Mesenchymal stem cell (in vitro differentiated cells and primary cell): ENCODE measurements around the gene SLC46A1.

Experiments used
- DNase-seq: peaks from one replicate; pipeline ENCODE4 v3.0.0-alpha.2; 2013
- H2AFZ ChIP-seq: one replicate; pipeline ENCODE4 v1.6.1; 2013; ENCODE audit warnings: low read depth, mild to moderate bottlenecking, control low read depth, inconsistent platforms, low read length, moderate library complexity
- H2AK5ac ChIP-seq: 2 replicates; pipeline ENCODE4 v1.6.1; 2013; ENCODE audit warnings: low read length, moderate library complexity, mild to moderate bottlenecking, inconsistent platforms; ENCODE audit not compliant: severe bottlenecking
- H2BK120ac ChIP-seq: one replicate; pipeline ENCODE4 v1.6.1; 2013; ENCODE audit warnings: low read depth, mild to moderate bottlenecking, inconsistent platforms, low read length, moderate library complexity
- H2BK12ac ChIP-seq, 2 experiments: one replicate each; pipeline ENCODE4 v1.6.1; 2013; ENCODE audit warnings: inconsistent platforms in 2 of 2, low read length in 2 of 2, mild to moderate bottlenecking in 2 of 2, moderate library complexity in 2 of 2, control low read depth in 1 of 2
- H2BK15ac ChIP-seq: one replicate; pipeline ENCODE4 v1.6.1; 2013; ENCODE audit warnings: mild to moderate bottlenecking, low read depth, inconsistent platforms; ENCODE audit not compliant: poor library complexity, severe bottlenecking
- H2BK5ac ChIP-seq: 2 replicates; pipeline ENCODE4 v1.6.1; 2013; ENCODE audit warnings: low read depth, mild to moderate bottlenecking, low read length, control low read depth, inconsistent platforms; ENCODE audit not compliant: poor library complexity, severe bottlenecking
- H3K14ac ChIP-seq, 2 experiments: one replicate each; pipeline ENCODE4 v1.6.1; 2013; ENCODE audit warnings: inconsistent platforms in 2 of 2, low read length in 2 of 2, control low read depth in 1 of 2, mild to moderate bottlenecking in 1 of 2, moderate library complexity in 1 of 2
- H3K18ac ChIP-seq, 2 experiments: one replicate each; pipeline ENCODE4 v1.6.1; 2013; ENCODE audit warnings: inconsistent platforms in 2 of 2, low read length in 2 of 2, control low read depth in 1 of 2, low read depth in 1 of 2, mild to moderate bottlenecking in 1 of 2
- H3K23ac ChIP-seq, 2 experiments: one replicate each; pipeline ENCODE4 v1.6.1; 2013; ENCODE audit warnings: inconsistent platforms in 2 of 2, low read length in 2 of 2, mild to moderate bottlenecking in 2 of 2, moderate library complexity in 2 of 2, control low read depth in 1 of 2
- H3K27ac ChIP-seq: 2 replicates; pipeline ENCODE4 v1.5.1; 2013; ENCODE audit warnings: mild to moderate bottlenecking, moderate library complexity, low read length, control low read depth, inconsistent platforms; ENCODE audit not compliant: poor library complexity, severe bottlenecking
- H3K27me3 ChIP-seq, 2 experiments: 2 replicates each; pipeline versions ENCODE4 v1.6.1 to v1.7.0; 2013; ENCODE audit warnings: low read length in 2 of 2, mild to moderate bottlenecking in 2 of 2, moderate library complexity in 2 of 2, control low read depth in 1 of 2, inconsistent platforms in 1 of 2; ENCODE audit not compliant: control insufficient read depth in 1 of 2, insufficient read depth in 1 of 2
- H3K36me3 ChIP-seq, 2 experiments: 2 replicates each; pipeline versions ENCODE4 v1.6.1 to v1.7.0; 2013; ENCODE audit warnings: low read length in 2 of 2, control low read depth in 1 of 2, inconsistent platforms in 1 of 2, low read depth in 1 of 2, mild to moderate bottlenecking in 1 of 2; ENCODE audit not compliant: insufficient read depth in 2 of 2, control insufficient read depth in 1 of 2
- H3K4ac ChIP-seq, 2 experiments: one replicate each; pipeline ENCODE4 v1.6.1; 2013; ENCODE audit warnings: inconsistent platforms in 2 of 2, low read length in 2 of 2, mild to moderate bottlenecking in 2 of 2, moderate library complexity in 2 of 2, control low read depth in 1 of 2, low read depth in 1 of 2
- H3K4me1 ChIP-seq: 2 replicates; pipeline ENCODE4 v1.6.1; 2013; ENCODE audit warnings: low read depth, low read length, control low read depth; ENCODE audit not compliant: control insufficient read depth, insufficient read depth
- H3K4me2 ChIP-seq: 2 replicates; pipeline ENCODE4 v1.6.1; 2013; ENCODE audit warnings: low read length, mild to moderate bottlenecking, inconsistent platforms; ENCODE audit not compliant: poor library complexity, severe bottlenecking
- H3K4me3 ChIP-seq, 2 experiments: 2 replicates each; pipeline versions ENCODE4 v1.5.1 to v1.7.0; 2013; ENCODE audit warnings: low read length in 2 of 2, mild to moderate bottlenecking in 2 of 2, control low read depth in 1 of 2, low read depth in 1 of 2; ENCODE audit not compliant: insufficient read depth in 1 of 2
- H3K79me1 ChIP-seq: replicated peaks from 2 replicates; pipeline ENCODE4 v1.6.1; 2013; ENCODE audit warnings: mild to moderate bottlenecking, control low read depth, low read length, inconsistent platforms; ENCODE audit not compliant: poor library complexity, severe bottlenecking
- H3K9ac ChIP-seq: 2 replicates; pipeline ENCODE4 v1.7.0; 2013; ENCODE audit warnings: mild to moderate bottlenecking, low read length, moderate library complexity
- H3K9me3 ChIP-seq: 2 replicates; pipeline ENCODE4 v1.7.0; 2013; ENCODE audit warnings: mild to moderate bottlenecking, low read length; ENCODE audit not compliant: control insufficient read depth
- H4K8ac ChIP-seq: one replicate; pipeline ENCODE4 v1.6.1; 2013; ENCODE audit warnings: inconsistent platforms, mild to moderate bottlenecking, low read length, moderate library complexity
- H4K91ac ChIP-seq: one replicate; pipeline ENCODE4 v1.6.1; 2013; ENCODE audit warnings: mild to moderate bottlenecking, low read length, inconsistent platforms
- WGBS: methylation state at CpG from one replicate; pipeline ENCODE4 v1.1.7; 2013; ENCODE audit warnings: mixed read lengths; 5-methylcytosine and 5-hydroxymethylcytosine counted together

The SLC46A1 gene

GRCh38 chr17:28427371-28427770 is 21.4 kb upstream of the SLC46A1 start:
- H3K9ac ChIP-seq = no peak overlapping the region
- no peak overlapping the region for H2BK120ac ChIP-seq
- no peaks in the 10 kb centered on the region for H3K36me3 ChIP-seq
- no peak overlapping the region for H2BK12ac ChIP-seq
- H2AK5ac ChIP-seq = no peak overlapping the region
- no peak overlapping the region for H4K8ac ChIP-seq
- no peak overlapping the region for H2BK5ac ChIP-seq
- H2BK15ac ChIP-seq = no peak overlapping the region
- no peak overlapping the region for H3K23ac ChIP-seq
- no peak overlapping the region for H2AFZ ChIP-seq
- no peak overlapping the region for H3K4me2 ChIP-seq
- no peak overlapping the region for H4K91ac ChIP-seq
- no peak overlapping the region for H3K14ac ChIP-seq
- DNase-seq = no peak
- 95% methylated on average over 2 of the region's 5 CpGs for WGBS
- H3K4me3 ChIP-seq = no peak overlapping the region
- H3K4me1 ChIP-seq = no peaks in the 10 kb centered on the region
- H3K79me1 ChIP-seq = no peaks in the 10 kb centered on the region
- H3K27ac ChIP-seq = no peak overlapping the region
- no peaks in the 10 kb centered on the region for H3K9me3 ChIP-seq
- H3K18ac ChIP-seq = no peak overlapping the region
- no peak overlapping the region for H3K4ac ChIP-seq
- H3K27me3 ChIP-seq = peaks cover 18 to 40% of the 10 kb centered on the region in 2 experiments

DNA sequence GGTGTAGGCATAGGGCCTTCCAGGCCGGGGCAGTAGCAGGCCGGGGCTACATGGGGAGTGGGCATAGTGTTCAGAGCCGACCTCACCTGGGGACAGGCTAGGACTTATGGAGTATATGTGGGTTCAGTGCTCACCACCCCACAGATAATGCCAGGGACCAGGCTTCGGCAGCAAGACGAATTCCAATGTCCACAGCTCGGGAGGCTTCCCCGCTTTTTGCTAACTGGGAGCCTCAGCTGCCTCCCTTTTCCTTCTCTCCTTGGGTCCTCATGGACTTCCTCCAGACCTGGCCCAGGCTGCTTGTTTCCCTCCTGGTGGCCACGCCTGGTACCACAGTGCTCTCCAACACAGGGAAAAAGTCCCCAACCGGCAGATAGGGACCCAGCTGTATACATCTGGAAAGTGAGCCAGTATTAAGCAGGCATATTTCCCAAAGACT is 20.1 kb upstream of the SLC46A1 start:
- Histone ChIP-seq H2AFZ (peak overlapping the region; percentile 23), H3K4me1 (no peaks in the 10 kb centered on the region), H3K27ac (no peak overlapping the region), H3K4me2 (no peak overlapping the region), H3K14ac (no peak overlapping the region), H3K36me3 (no peaks in the 10 kb centered on the region), H2BK15ac (no peak overlapping the region), H3K27me3 (peaks cover 13 to 32% of the 10 kb centered on the region in 2 experiments), H2AK5ac (no peak overlapping the region), H2BK12ac (no peak overlapping the region), H2BK5ac (no peak overlapping the region), H3K79me1 (no peaks in the 10 kb centered on the region), H3K4ac (no peak overlapping the region), H4K8ac (no peak overlapping the region), H3K4me3 (no peak overlapping the region), H3K9me3 (no peaks in the 10 kb centered on the region), H4K91ac (no peak overlapping the region), H3K9ac (no peak overlapping the region), H2BK120ac (no peak overlapping the region), H3K18ac (no peak overlapping the region), H3K23ac (peak overlapping the region in 1 of 2 experiments; percentile 17)
- DNase-seq = peak; percentile 20
- 71% methylated on average over 9 of the region's 9 CpGs for WGBS

DNA sequence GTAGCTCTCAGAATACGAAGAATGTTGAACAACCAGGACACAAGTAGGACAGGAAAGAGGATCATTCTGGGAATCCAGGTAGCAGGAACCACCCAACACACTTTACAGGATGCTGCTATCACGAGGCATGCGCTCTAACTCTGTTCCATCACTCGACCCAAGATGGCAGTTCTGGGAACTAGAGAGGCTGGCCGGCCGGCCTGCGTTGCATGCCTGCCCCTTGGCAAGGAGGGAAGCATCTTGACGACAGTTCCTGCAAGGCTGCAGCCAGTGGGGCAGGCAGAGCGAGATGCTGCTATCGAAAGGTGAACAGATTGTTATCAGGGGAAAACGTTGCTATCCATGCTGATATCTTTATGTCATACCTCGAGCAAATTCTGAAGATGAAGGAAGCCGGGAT is 19.2 kb upstream of the SLC46A1 start:
- Histone ChIP-seq H2BK15ac (no peak overlapping the region), H3K27me3 (peaks cover 13 to 32% of the 10 kb centered on the region in 2 experiments), H3K4me2 (no peak overlapping the region), H2BK12ac (no peak overlapping the region), H2AK5ac (no peak overlapping the region), H3K4me3 (no peak overlapping the region), H3K9me3 (no peaks in the 10 kb centered on the region), H2AFZ (no peak overlapping the region), H2BK120ac (no peak overlapping the region), H3K14ac (no peak overlapping the region), H3K4ac (no peak overlapping the region), H4K8ac (no peak overlapping the region), H3K36me3 (no peaks in the 10 kb centered on the region), H2BK5ac (no peak overlapping the region), H4K91ac (no peak overlapping the region), H3K79me1 (no peaks in the 10 kb centered on the region), H3K4me1 (no peaks in the 10 kb centered on the region), H3K9ac (no peak overlapping the region), H3K18ac (no peak overlapping the region), H3K23ac (no peak overlapping the region), H3K27ac (no peak overlapping the region)
- WGBS = 83% methylated on average over 13 of the region's 13 CpGs
- no peak for DNase-seq

DNA sequence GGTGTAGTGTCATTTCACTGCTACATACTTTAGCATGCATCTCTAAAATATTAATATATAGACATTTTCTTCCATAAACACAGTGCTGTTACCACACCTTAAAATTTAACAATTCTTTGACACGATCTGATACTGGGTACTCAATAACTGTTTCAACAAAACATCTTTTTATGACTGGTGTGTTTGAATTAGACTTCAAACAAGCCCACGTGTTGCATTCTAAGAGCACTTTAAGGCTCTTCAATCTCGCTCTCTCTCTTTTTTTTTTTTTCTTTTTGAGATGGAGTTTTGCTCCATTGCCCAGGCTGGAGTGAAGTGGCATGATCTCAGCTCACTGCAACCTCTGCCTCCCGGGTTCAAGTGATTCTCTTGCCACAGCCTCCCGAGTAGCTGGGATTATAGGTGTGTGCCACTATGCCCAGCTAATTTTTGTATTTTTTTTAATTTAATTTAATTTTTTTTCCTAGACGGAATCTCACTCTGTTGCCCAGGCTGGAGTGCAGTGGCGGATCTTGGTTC is 15.8 kb upstream of the SLC46A1 start:
- 60% methylated on average over 3 of the region's 7 CpGs for WGBS
- H3K36me3 ChIP-seq = no peaks in the 10 kb centered on the region

More for the DNA sequence above, 15.8 kb upstream of the SLC46A1 start:
- Histone ChIP-seq H2BK15ac (no peak overlapping the region), H3K4me2 (no peak overlapping the region), H3K27me3 (peaks cover 13 to 37% of the 10 kb centered on the region in 2 experiments), H3K14ac (no peak overlapping the region), H2AFZ (no peak overlapping the region), H4K91ac (no peak overlapping the region), H3K9ac (no peak overlapping the region), H3K79me1 (no peaks in the 10 kb centered on the region), H4K8ac (no peak overlapping the region), H3K4me3 (no peak overlapping the region), H3K4ac (no peak overlapping the region), H3K18ac (no peak overlapping the region), H3K9me3 (no peaks in the 10 kb centered on the region), H2BK120ac (no peak overlapping the region), H3K4me1 (peaks cover 2% of the 10 kb centered on the region), H2AK5ac (no peak overlapping the region), H3K23ac (no peak overlapping the region), H3K27ac (no peak overlapping the region), H2BK5ac (no peak overlapping the region), H2BK12ac (no peak overlapping the region)
- DNase-seq = no peak
